Stimulated activated CD8-positive, alpha-beta memory T cell treated with anti-CD3 and anti-CD28 coated beads, Interleukin-12 subunit alpha, Interleukin-12 subunit beta, amount 100 ng/mL, for 4 hours (primary cell): ENCODE data around the gene RPN2.

ENCODE experiments used
- DNase-seq: peaks from one replicate; pipeline ENCODE4 v3.0.0-alpha.2; 2020; ENCODE audit warnings: low read depth

The RPN2 gene

DNA sequence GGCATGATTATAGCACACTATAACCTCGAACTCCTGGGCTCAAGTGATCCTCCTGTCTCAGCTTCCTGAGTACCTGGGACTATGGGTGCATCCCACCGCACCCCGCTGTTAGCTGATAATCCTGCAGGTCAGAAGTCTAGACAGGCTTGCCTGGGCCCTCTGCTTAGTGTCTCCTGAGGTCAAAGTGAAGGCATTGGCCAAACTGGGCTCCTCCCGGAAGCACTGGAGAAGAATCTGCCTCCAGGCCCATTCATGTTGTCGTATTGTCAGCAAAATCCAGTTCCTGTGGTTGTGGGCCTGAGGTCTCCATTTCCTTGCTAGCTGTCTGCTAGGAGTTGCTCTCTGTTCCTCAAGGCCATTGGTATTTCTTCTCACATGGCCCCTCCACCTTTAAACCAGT is 6.6 kb downstream of the RPN2 start:
- no peak for DNase-seq

DNA sequence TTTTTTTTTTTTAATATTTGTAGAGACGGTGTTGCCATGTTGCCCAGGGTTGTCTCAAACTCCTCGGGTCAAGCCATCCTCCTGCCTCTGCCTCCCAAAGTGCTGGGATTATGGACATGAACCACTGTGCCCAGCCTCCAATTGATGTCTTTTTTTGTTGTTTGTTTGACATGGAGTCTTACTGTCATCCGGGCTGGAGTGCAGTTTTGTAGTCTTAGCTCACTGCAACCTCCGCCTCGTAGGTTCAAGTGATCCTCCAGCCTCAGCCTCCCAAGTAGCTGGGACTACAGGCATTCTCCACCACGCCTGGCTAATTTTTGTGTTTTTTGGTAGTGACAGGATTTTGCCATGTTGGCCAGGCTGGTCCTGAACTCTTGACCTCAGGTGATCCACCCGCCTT is 9.7 kb downstream of the RPN2 start:
- no peak for DNase-seq

DNA sequence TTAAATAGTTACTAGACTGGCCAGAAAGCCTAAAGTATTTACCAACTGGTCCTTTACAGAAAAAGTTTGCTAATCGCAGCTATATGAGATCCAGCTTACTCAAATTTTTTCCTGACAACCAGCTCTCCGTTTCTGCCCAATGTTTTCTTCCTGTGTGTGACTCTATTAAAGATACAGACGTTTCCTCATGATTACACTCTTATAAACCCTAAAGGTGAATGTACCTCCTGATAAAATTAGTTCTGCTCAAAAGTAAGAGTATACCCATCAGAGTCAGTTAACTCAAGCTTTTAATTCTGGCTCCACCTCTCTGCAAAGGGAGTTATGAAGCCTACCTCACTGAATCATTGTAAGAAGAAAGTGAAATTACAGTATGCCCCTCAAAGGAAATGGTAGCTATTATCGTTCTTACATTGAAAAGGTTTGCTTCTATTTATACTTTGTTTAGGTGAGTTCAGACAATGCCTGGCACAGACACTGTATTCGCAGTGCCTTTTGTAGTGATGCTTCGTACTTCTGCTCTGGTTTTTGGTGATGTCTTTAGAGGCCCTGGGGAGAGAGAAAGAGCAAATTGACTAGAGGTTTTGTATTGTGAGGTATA is 10.4 kb downstream of the RPN2 start:
- DNase-seq, result no peak

DNA sequence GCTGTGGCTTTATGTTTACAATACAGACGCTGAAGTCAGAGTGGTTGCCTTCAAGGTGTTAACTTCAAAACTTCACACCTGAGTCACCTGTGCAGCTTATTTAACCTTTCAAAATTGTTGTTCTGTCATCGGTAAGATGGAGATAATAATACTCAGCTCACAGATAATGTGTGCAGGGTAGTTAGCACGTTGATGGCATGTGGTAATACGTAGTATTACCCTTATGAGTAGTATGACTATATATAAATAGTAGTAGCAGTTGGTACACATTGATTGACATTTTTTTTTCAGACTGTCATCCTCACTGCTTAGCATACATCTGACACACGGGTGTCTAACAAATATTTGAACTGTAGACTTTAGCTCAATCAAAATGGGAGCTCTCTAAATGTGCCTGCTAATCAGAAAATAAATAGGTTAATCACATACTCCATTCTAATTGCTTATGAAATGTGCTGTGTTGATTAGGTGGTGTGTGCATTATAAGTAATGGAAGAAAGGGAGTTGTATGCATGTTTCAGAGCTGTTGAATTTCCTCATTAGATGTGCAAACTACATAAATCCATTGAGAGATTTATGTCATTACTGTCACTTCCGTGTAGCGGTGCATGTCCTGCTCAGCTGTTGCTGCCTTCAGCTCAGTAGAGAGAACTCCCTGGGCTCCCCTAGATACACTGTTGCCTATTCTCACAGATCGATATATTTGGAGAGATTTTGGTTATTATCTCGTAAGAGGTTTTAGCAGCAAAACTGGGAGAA is 11.4 kb downstream of the RPN2 start:
- no peak for DNase-seq

DNA sequence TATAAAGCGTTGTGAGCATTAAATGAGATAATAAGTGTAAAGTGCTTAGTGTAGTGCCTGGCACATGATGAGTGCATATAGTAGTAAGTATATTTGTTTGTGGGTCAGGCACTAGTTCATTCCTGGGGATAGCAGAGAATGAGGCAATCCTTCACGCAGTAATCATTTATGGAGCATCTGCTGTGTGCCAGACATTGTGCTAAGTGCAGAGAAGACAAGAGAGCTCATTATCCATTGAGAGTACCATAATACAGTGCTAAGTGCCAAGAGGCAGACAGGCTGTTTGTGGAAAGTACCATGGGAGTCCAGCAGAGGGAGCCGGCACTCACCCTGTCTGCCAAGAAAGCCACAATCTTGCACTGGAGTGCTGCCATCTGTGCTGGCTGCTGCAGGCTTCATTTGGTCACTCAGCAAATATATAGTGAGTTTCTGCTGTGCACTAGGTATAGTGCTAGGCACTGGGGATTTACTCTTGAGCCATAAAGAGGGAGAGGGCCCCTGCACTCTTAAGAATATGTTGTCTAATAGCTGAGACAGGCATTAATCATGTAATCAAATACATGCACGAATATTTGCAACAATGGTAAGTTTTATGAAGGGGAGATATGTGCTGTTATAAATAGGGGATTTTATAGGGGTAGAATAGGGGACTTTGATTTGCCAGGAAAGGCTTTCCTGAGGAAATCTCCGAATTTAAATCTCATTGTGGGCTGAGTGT is 13.2 kb downstream of the RPN2 start:
- DNase-seq, result peak; percentile 27

DNA sequence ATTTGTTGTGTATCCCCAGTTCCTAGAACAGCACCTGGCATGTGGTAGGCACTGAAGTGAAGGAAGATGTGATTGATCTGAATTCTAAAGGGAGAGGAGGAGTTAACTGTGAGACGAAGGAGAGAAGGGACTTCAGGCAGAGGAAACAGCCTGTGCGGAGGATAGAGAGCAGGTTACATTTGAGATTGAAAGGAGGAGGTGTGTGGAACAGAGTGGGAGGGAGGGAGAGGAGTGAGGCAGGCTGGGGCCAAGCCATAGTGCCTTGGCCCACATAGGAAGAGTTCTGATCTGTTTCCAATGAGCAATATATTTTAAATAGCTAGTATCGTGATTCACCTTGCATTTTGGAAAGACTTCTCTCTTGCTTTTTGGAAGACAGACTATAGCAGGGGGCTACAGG is 14.1 kb downstream of the RPN2 start:
- no peak for DNase-seq

DNA sequence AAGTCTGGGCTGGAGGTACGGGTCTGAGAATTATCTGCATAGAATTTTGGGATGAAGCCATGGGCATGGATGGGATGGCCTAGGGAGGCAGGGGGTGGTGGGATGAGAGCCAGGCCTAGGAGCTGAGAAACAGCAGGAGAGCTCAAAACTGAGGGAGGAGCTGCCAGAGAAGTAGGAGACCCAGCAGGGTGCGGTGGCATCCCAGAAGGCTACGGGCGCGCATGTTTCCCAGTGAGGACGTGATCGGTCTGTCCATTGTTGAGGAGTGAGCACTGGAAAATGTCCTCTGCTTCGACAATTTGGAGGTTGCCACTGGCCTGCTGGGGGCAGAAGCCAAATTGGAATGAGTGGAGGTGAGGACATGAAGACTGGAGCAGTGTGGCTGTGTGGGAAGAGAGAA is 14.7 kb downstream of the RPN2 start:
- no peak for DNase-seq

DNA sequence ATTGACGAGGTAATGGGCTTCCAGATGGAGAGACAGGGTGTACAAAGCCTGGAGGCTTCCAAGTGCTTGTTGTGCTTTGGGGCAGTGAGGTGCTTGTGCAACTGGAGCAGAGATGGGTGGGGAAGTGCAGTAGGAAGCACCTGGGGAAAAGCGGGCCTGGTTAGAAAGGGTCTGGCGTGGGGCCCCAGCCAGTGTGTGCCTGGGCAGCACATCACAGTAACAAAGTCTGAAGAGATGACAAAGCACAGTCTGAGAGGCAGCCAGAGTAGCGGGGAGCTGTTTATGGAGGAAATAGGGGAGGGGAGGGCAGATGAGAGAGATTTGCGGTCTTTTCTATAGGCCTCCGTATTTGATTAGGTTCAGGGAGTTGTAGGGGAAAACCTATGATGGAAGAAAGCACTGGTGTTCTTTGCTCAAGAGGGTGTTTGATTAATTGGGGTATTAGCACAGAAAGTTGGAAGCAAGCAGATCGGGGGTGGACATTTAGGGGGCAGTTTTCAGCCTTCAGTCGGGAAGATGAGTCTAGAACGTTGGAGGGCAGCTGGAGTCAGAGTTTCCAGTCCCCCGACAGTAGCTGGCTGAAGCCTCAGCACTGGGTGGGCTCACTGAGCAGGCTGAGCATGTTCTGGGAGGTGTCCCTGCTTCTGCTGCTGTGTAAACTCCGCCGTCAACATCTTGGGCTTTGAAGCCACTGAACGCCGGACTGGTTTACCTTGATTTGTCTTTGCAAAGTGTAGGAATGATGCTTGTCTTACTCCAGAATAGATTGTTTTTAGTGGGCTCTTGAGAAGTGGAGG is 15.7 kb downstream of the RPN2 start:
- no peak for DNase-seq

DNA sequence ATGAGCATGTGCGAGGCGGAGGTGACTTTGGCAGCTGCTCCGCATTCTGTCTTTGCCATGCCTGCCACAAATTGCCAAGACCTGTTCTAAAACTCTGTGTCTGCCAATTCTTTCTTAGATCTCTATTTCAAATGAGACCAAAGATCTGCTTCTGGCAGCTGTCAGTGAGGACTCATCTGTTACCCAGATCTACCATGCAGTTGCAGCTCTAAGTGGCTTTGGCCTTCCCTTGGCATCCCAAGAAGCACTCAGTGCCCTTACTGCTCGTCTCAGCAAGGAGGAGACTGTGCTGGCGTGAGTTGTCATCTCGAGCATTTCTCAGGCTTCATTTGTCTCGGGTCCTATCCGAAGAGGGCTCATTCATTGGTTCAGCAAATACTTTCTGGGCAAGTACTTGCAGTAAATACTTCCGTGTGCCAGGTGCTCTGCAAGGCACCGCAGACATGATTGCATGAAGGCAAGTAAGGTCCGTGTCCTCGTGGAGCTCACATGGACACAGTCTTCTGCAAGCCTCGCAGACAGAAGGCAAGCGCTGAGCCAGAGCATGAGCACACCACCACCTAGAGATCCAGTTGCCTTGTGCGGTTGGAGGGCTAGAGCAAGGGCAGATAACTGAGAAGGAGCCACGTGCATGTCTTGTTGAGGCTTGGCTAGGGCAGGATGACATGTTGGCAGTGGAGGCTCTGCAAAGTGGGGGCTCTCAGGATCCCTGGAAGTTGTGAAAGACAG is 20.0 kb downstream of the RPN2 start:
- no peak for DNase-seq

DNA sequence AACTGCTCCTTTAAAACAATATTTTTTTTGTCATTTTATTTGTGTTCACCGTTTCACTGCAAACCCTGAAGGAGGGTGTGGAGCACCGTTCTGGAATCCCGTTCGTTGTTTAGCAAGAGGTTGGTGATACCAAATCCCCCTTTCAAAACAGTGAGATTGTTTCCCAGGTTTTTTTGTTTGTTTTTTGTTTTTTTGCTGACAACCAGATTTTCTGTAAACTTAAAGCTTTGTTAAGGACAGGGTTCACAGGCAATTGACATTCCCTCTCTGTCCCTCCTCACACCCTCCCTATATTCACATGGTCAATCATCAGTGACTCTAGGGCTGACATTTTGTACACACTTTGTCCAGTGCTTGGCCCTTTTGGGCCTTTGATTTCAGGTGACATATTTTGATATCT is 21.2 kb downstream of the RPN2 start:
- no peak for DNase-seq

DNA sequence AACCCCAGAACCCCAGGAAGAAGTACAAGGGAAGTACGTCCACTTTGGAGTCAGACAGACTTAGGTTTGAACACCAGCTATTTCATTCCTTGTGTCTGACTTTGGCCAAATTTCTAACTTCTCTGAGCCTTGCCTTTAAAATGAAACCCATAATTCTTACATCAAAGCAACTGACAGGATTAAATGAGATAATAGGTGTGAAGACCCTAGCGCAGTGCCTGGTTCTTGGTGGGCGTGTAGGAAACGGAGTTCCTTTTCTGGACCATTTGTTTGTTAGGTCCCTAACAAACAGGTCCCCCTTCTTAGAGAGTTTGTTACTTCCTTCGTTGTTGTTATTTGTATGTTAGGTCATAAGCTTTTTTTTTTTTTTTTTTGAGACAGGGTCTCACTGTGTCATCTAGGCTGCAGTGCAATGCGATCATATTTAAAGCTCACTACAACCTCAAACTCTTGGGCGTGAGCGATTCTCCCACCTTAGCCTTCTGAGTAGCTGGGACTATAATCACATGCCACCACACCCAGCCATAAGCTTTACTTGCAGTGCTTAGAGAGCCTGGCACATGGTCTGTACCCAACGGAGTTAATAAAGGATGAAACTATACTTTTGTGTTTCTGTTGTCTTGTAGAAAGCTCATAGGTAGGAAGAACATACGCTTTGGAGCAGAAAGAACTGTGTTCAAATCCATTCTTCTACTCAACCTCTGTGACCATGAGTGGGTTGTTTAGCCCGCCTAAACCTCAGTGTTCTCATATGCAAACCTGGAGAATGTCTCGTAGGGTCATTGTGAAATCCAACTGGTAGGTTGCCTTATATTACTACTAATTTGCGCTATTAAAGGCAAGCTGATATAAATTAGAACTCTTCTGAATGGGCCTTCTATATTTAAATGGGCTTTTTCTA is 22.0 kb downstream of the RPN2 start:
- no peak for DNase-seq

DNA sequence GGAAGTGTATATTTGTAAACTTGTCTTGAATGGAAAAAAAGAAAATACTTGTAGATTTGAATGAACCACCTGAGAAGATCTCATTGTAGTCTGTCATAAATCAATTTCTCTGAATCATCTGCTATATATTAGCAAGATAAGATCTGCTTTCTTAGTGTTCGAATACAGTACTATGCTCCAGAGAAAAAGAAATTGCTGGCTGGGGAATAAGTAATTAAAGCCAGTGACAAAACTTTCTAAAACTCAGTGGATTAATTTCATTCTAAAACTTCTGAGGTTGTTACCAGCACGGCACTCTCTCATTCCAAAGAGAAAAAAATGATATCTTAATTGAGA is 22.7 kb downstream of the RPN2 start:
- no peak for DNase-seq

DNA sequence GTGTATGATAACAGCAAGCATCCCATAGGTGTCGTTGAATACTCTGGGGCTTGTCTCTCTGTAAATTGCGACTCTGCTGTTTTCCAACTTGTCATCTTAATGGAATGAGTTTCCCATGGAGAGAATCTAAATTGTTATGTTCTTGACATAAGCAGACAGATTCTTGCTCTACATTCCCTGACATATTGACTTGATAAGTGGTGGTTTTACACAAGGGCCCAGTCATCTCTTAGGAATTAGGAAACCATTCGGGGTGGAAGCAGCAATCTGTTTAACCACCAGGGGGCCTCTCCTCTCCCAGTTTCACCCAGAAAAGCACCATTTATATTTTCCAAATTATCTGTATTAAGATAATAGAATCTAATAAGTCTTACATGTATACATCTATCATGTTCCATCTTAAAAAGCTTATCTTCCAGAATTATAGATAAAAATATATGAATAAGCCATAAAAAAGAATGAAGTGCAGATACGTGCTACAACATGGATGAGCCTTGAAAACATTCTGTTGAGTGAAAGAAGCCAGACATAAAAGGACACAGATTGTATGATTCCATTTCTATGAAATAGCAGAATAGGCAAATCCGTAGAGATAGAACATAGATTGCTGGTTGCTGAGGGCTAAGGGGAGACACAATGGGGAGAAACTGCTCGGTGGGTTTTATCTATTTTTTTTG is 23.3 kb downstream of the RPN2 start:
- DNase-seq, result no peak

DNA sequence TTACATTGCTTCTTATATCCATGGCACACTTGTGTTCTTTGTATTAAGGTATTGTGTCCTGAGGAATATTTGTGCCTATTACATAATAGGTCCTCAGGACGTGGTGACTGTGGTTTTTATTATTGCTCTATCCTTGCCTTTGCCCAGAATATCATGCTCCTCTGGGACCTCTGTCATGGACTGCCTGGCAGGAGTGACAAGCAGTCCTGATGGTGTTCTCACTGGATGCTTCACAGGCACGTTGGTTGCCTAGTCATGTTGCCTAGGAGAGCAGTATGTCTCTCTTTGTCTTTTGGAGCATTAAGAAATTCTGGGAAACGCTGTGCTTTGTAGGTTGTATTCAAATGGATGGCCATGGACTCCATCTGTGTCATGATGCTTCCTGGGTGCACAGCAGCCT is 24.9 kb downstream of the RPN2 start:
- no peak for DNase-seq

DNA sequence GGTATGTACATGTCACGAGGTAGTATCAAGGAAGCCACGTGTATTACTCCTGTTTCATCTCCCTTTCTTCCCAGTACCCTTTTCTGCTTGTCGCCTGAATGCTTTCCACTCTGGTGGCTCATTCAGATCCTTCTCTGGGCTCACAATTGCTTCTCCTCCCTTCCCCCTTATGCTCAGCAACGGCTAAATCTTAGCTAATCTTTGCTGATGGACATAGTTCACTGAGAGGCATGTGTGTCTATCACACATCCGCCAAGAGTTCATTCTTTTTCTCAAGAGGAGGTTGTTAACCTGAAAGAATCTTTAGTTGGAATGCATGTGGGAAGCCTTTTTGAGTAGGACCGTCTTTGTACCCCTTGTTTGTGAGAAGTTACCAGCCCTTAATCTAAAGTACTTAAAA is 26.0 kb downstream of the RPN2 start:
- no peak for DNase-seq

DNA sequence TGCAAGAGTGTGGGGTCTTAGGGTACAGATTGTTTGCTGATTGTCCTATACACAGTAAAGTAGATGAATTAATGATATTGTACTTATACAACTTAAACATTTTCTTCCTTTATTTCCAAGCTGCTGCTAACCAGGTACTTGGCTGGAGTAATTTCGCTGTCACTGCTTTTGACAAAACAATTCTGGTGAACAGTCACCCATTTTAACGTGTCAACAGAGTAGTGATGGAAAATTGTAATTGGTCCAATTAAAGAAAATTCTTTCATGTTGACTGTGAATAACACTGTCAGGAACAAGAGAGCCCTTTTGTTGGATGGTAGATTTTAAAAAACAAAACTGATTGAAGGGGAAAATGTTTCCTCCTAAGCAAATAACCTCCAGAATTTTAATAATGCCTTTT is 26.7 kb downstream of the RPN2 start:
- DNase-seq, result no peak

DNA sequence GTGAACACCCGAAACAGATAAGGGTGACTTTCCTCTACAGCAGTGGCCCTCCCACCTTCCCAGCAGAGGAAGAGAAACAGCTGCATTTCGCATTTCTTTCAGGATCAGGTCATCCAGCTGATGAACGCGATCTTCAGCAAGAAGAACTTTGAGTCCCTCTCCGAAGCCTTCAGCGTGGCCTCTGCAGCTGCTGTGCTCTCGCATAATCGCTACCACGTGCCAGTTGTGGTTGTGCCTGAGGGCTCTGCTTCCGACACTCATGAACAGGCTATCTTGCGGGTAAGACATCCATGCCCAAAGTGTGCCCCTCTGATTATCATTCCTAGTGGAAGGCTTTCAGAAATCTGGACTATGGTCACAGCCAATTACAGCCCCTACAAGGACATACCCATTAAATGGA is 28.0 kb downstream of the RPN2 start:
- no peak for DNase-seq

DNA sequence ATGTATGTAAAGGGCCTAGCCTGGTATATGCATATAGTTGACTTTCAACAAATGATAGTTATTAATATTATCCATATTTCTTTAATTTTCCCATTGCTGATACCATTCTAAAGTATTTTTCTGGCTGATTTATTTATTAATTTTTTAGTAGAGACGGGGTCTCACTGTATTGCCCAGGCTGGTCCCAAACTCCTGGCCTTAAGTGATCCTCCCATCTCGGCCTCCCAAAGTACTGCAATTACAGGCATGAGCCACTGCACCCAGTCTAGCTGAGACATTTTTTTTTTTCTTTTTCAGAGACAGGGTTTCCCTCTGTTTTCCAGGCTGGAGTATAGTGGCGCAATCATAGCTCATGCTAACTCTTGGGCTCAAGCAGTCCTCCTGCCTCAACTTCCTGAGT is 30.1 kb downstream of the RPN2 start:
- no peak for DNase-seq

DNA sequence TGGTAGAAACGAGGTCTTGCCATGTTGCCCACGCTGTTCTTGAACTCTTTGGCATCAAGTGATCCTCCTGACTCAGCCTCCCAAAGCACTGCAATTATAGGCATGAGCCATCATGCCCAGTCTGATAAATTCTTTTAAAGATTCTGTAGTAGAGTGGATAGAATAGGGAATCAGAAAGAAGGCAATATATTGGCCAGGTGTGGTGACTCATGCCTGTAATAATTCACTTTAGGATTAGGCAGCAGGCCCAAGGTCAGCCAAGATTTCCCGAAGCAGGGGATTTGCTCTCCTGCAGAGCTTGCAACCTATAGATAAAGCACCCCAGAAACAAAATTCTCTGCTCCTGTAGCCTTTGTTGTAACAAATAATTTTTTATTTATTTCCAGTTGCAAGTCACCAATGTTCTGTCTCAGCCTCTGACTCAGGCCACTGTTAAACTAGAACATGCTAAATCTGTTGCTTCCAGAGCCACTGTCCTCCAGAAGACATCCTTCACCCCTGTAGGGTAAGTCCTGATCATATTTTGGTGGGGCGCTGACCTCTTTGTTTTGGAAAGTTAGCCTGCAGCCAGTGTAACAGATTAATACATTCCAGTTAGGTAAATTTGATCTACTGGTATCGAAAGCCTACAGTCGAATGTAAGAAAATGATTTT is 30.7 kb downstream of the RPN2 start:
- no peak for DNase-seq

DNA sequence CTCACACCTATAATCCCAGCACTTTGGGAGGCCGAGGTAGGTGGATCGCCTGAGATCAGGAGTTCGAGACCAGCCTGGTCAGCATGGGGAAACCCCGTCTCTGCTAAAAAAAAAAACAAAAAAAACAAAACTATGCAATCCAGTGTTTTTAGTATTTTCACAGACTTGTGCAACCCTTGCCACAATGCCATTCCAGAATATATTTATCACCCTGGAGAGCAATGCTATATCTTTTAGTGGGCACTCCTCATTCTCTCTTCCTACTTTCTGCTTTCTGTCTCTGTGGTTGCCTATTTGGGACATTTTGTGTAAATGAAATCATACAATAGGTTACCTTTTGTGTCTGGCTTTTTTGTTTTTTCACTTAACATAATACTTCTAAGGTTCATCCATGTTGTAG is 39.3 kb downstream of the RPN2 start:
- DNase-seq, result no peak
